ENCODE results near the gene PRKCA.

The PRKCA gene

DNA sequence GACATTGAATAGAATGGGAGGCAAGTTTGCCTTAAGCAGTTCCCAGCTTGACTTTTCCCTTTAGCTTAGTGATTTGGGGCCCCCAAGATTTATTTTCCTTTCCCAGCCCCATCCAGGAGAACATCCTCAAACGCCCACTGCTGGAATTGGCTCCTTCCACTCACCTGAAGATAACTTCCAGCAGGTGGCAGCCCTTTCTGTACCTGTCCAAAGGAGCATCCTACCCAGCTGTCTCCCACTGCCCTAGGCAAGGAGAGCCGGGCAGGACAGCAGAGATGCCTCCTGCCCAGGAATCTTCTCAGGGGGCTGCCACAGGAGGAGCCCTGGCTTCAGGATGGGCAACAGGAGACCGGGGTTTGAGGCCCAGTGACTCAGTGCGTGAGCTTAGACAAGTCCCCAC is 538.9 kb downstream of the PRKCA start:
- DNase-seq (ENCODE audit: low read depth) = no peak

DNA sequence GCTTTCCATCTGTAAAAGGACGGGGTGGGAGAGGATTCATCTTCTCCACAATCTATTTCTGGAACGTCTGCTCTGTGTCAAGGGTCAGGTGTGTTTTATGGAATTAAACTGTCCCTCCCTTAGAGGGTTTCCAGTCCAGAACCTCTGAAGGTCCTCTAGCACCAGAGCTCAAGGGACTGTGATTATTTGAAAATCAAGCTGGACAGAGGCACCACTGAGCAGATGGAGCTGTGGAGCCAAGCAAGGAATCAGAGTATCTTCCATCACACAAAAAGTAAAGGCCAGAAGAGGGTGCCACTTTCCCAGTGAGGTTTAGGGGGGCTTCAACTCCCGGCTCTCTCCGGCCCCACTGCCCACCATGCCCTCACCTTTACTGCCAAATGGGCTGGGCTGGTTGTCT is 539.3 kb downstream of the PRKCA start:
- DNase-seq (ENCODE audit: low read depth) = no peak

- DNase-seq (ENCODE audit: low read depth) = no peak
These were observed 540.1 kb downstream of the PRKCA start for GRCh38 chr17:66842505-66842904.

GRCh38 chr17:66842959-66843358 is 540.5 kb downstream of the PRKCA start:
- no peak for DNase-seq (ENCODE audit: low read depth)

DNA sequence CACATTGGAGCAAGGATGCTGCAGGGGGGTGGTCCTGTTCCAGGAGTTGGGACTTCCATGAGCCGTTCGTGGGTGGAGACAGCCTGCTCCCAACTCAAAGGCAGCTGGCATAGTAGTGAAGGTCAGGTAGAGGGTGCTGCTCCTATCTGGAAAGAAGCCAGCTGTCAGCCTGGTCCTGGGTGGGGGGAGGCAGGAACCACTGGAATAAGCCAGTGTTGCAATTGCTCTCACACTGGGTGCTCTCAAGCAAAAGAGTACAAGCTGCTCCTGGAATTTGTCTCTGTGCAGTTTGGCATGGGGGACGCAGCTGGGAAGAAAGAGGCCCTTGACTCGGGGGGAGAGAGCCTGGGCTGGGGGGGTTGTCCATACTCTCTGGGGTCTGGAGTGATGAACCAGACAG is 541.2 kb downstream of the PRKCA start:
- DNase-seq (ENCODE audit: low read depth) = no peak

DNA sequence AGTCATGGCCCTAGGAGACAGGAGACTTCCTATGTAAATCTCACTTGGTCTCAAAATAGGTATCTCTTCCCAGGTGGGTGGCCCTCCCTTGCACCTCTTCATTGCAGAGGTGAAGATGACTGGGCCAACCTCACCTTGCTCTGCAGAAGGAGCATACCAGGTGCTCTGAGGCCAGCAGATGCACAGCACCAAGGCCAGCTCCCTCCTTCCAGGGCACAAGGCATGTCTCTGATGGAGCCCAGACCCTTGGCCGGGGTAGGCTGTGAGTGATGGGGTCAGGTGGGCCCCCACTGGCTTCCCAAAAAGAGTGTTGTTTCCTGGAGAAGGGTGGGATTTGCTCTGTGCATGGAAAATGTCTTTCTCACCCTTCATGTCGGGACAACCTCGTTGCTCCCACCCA is 545.3 kb downstream of the PRKCA start:
- DNase-seq (ENCODE audit: low read depth) = no peak

- no peak for DNase-seq (ENCODE audit: low read depth)
These were observed 546.1 kb downstream of the PRKCA start for GRCh38 chr17:66848496-66848895.

DNA sequence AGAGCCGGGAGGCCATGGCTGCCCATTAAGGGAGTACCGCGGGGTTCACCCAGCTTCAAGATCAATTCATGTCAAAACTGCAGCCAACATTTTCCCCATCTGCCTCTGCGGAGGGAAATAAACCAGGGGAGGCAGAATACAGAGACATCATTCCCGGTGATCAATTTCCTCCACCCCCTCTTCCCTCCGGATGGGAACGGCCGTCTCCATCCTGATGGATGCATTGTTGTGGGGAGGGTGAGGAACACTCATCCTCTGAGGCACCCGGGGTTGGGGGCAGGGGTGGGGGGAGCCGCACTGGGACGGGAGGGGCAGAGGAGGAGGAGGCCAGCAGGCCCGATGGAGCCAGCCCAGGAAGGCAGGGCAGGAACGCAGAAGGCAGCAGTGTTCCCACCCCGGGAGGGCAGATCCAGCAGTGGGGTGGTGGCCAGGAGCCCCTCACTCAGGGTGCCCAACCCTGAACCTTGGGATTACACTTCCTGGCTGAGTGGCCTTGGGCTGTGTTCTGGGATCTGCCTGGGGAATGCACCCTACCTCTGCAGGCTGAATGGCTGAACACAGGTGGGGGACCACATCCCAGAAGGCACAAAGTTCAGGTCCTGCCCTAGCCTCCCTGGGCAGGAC is 546.7 kb downstream of the PRKCA start:
- DNase-seq (ENCODE audit: low read depth) = no peak

DNA sequence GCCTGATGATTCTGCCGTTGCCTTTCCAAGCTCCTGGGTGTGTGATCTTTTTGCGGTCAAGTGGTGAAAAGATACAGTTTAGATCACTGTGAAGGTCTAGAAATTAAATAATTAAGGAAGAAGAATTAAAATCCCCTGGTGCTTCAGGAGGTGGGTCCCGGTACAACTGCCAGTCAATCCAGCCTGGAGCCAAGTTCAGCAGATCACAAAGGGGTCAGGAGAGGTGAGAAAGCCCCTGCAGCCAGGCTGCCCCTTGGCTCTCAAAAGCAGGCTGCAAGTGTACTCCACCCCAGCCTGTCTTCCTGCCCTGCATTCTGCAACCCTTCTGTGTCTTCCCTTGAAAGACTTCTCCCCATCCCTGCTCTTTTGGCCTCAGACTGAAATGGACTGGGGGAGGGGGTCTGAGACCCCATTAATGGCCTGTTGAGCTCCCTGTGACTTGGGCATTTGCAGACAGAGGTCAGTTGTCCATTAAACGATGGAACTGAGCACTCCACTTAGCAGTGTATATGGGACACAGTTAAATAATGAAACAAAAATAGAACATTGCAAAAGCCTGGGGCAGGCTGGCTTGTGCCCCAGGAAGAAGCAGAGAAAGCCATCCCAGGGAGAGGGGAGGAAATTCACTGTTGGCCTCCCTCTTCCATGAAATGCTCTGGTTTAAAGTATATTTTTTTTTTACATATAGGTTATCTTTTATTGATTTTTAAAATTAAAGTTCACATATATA is 547.6 kb downstream of the PRKCA start:
- DNase-seq (ENCODE audit: low read depth) = no peak

DNA sequence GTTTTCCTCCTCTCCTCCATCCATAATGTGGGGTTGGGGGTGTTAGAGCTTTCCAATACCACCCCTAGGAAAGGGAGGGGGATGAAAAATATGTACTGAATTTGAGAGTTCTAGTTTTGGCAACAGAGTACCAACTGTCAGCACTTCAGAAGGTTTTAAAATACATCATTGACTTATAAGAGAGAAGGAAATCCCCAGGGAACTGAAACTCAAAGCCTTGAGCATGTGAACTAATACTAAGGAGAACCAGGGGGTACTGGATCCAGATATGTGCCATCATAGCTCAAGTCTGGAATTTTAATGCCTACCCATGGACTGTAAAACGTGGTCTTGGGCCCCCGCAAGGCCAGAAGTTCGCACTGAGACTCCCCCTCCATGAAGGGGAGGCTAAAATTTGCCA is 548.3 kb downstream of the PRKCA start:
- no peak for DNase-seq (ENCODE audit: low read depth)

DNA sequence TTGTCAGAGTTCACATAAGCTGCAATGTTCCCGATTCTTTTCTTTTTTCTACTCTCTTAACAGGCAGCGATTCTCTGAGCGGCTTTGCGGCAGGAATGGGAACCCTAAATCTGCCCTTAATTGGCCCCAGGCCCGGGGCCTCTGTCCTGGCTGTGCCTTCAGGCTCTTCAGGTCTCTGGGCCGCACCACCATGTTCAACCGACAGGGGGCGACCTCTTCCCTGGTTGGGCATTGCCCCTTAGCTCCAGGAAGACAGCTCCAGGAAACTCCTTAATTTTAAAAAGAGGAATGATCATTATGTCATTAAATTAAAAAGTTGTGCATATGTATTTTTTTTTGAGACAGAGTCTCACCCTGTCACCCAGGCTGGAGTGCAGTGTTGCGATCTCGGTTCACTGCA is 552.8 kb downstream of the PRKCA start:
- DNase-seq (ENCODE audit: low read depth) = no peak

GRCh38 chr17:66858226-66859083 is 556.0 kb downstream of the PRKCA start:
- no peak for DNase-seq (ENCODE audit: low read depth)

GRCh38 chr17:66859353-66859752 is 556.9 kb downstream of the PRKCA start:
- DNase-seq (ENCODE audit: low read depth) = no peak

GRCh38 chr17:66860204-66860603 is 557.8 kb downstream of the PRKCA start:
- DNase-seq (ENCODE audit: low read depth) = no peak
